Heart right ventricle (tissue), 16 donors: Measurements from ENCODE around the gene CATSPER4. TPM values are rescaled to one million over a fixed set of nuclear protein-coding genes. Genes with fewer than 3 reads are reported as not detected.
A peak's percentile ranks its signal among the peaks of the same experiment; 100 is the strongest.

Experiments
- ATAC-seq, 8 donors: fragments of 200-7000 bp; cut with Tn5 transposase; one replicate each; pipeline ENCODE4 v1.9.1; 2020; ENCODE audit warnings: mild to moderate bottlenecking in 8 of 8, moderate library complexity in 8 of 8, moderate number of reproducible peaks in 1 of 8
- DNase-seq, 2 donors: peaks; one replicate each; pipeline ENCODE4 v3.0.0-alpha.2; 2020
- H3K27ac ChIP-seq, 10 donors: fragments of 200-600 bp; sonication (generic) in 2 of 10; one replicate each; pipeline versions ENCODE4 v1.5.0 to v1.8.0; 2020 to 2022; ENCODE audit warnings: mild to moderate bottlenecking in 3 of 10
- H3K27me3 ChIP-seq, 7 donors: fragments of 200-600 bp; one replicate each; pipeline ENCODE4 v1.8.0; 2021 to 2022; ENCODE audit warnings: mild to moderate bottlenecking in 2 of 7
- H3K36me3 ChIP-seq, 9 donors: fragments of 200-600 bp; sonication (generic) in 1 of 9; one replicate each; pipeline versions ENCODE4 v1.5.0 to v1.8.0; 2020 to 2022; ENCODE audit warnings: mild to moderate bottlenecking in 2 of 9
- H3K4me1 ChIP-seq, 9 donors: fragments of 200-600 bp; sonication (generic) in 1 of 9; one replicate each; pipeline versions ENCODE4 v1.5.0 to v1.8.0; 2020 to 2022; ENCODE audit warnings: mild to moderate bottlenecking in 4 of 9
- H3K4me3 ChIP-seq, 10 donors: fragments of 200-600 bp; sonication (generic) in 2 of 10; one replicate each; pipeline versions ENCODE4 v1.5.0 to v1.8.0; 2020 to 2022; ENCODE audit warnings: mild to moderate bottlenecking in 7 of 10, moderate library complexity in 2 of 10
- H3K9me3 ChIP-seq, 11 donors: fragments of 200-600 bp in 10 of 11; sonication (generic) in 2 of 11; one replicate each; pipeline versions ENCODE4 v1.5.0 to v1.8.0; 2013 to 2022; ENCODE audit warnings: mild to moderate bottlenecking in 2 of 11, control low read depth in 1 of 11, moderate library complexity in 1 of 11
- WGBS, 2 donors: extraction: QIAGEN DNeasy Blood & Tissue Kit; methylation state at CpG; one replicate each; pipeline ENCODE4 v1.1.7; 2013; ENCODE audit warnings: inconsistent platforms in 1 of 2; 5-methylcytosine and 5-hydroxymethylcytosine counted together
- intact Hi-C, 10 donors: fragments of 100-400 bp; cut with DNase I; formaldehyde crosslinking; loops; one replicate each; pipeline versions ENCODE4 v1.11.1 to v1.14.2; 2022
- polyA plus RNA-seq, 2 donors: library from polyadenylated mRNA; stranded (reverse); fragments of 200-250 nt; gene quantifications; one replicate each; pipeline ENCODE4 v1.2.3, GENCODE V29; 2013
- total RNA-seq, 10 donors: library from RNA; stranded (reverse); fragmentation: NEBNext Ultra II Directional in 3 of 10; extraction: Animal tissue kit (Norgen Biotek cat#: 25700) in 3 of 10; gene quantifications; one replicate each; pipeline versions ENCODE4 v1.2.1 to v1.2.4, GENCODE V29; 2021 to 2023
- TF ChIP-seq, protein P1 (sequence below), 9 donors: fragments of 200-600 bp; sonication (generic) in 2 of 9; IDR thresholded peaks; one replicate each; pipeline versions ENCODE4 v1.5.0 to v1.8.0; 2021 to 2022; ENCODE audit warnings: antibody characterized with exemption in 9 of 9, mild to moderate bottlenecking in 5 of 9, moderate library complexity in 1 of 9
- donor health status: Arrhythmogenic right ventricular cardiomyopathy.
- donor health status: ischemic (EF 13 %, LVEDD 7.1; RV severe dilation, severe dysfunction).
- donor health status: healthy with polysubstance abuse.
- donor health status: DM: no; HTN: yes; CAD: no.
- donor health status: DM: no; HTN: no; CAD: no.
- donor health status: ischemic (EF 25% LVEDD 6.9; RV normal size, moderate dysfunction).
- donor health status: ischemic (EF 25% LVEDD 5.7; RV mildly dilated, moderate dysfunction).
- donor health status: healthy.
- donor health status: DM: yes; HTN: yes; CAD: no.
- donor health status: Ischemic cardiomyopathy.
- donor health status: ischemic (EF 35%, LVEDD 5.7; RV mildly dilated, moderate dysfunction).
- donor health status: nonischemic (EF 11% LVEDD 7.7; RV severe dilation, severe dysfunction).
- donor health status: DM: yes; HTN: yes; CAD: no.
- donor health status: PGD.
- donor health status: ischemic (EF 29% LVEDD 5.4; RV normal size, mild dysfunction).
- donor health status: nonischemic (EF 23%, LVEDD 6.1; RV moderate dilation, normal function).

The CATSPER4 gene
- total and polyA plus RNA-seq, 12 donors: not detected

DNA sequence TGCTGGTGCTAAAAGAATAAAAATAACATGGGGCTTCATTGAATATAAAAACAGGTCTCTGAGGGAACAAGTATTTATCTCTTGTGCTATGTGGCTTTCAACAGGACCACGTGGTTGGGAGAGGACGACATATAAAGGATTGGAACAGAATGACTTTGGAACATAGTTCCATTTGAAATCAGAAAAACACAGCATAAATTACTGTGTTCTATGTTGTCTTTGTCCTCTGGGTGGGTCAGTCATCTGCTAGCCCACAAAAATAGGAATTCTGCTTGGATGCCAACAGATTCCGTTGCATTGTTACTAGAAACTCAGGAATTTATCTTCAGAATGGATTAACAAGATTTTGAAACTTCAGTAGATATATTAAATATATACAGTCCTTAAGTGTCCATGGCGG lies 49.5 kb downstream of the CATSPER4 start:
- ATAC-seq (peak in 1 of 8 donors; percentile 46), DNase-seq (no peak)
- Histone ChIP-seq H3K27ac (peak overlapping the region in 1 of 10 donors; percentile 2), H3K4me1 (peaks cover 0 to 46% (median 14%) of the 10 kb centered on the region in 9 donors), H3K27me3 (no peaks in the 10 kb centered on the region), H3K9me3 (no peaks in the 10 kb centered on the region), H3K36me3 (peaks cover 0 to 38% (median 0%) of the 10 kb centered on the region in 9 donors), H3K4me3 (no peak overlapping the region)
- WGBS, 2 donors: 61 to 66% methylated on average over 4 of the region's 4 CpGs
- intact Hi-C loops: loop anchor here in 4 of 10 donors (10.0 kb wide), 3 partner anchors 65 to 135 kb away; partner anchors contain the start of genes CNKSR1 (in 1 of the 4), PDIK1L (in 1 of the 4) and ZNF593OS (in 1 of the 4)
- TF ChIP-seq, protein P1, sequence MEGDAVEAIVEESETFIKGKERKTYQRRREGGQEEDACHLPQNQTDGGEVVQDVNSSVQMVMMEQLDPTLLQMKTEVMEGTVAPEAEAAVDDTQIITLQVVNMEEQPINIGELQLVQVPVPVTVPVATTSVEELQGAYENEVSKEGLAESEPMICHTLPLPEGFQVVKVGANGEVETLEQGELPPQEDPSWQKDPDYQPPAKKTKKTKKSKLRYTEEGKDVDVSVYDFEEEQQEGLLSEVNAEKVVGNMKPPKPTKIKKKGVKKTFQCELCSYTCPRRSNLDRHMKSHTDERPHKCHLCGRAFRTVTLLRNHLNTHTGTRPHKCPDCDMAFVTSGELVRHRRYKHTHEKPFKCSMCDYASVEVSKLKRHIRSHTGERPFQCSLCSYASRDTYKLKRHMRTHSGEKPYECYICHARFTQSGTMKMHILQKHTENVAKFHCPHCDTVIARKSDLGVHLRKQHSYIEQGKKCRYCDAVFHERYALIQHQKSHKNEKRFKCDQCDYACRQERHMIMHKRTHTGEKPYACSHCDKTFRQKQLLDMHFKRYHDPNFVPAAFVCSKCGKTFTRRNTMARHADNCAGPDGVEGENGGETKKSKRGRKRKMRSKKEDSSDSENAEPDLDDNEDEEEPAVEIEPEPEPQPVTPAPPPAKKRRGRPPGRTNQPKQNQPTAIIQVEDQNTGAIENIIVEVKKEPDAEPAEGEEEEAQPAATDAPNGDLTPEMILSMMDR (IDR thresholded peaks at IDR 0.05): no peak

Other genes with a start within 250 kb of the CATSPER4 start
- 10 to 100 TPM in 6 of 10 donors, 1 to 10 TPM in 4; 7.5 to 19.3 (median 12.4) TPM for gene PAFAH2, start 192.5 kb upstream of the CATSPER4 start, total RNA-seq
- 1 to 10 TPM; 3.4 to 7.1 TPM for gene PAFAH2, start 192.5 kb upstream of the CATSPER4 start, polyA plus RNA-seq
- 10 to 100 TPM in 5 of 10 donors, 1 to 10 TPM in 5; 1.1 to 17.0 (median 9.1) TPM for gene EXTL1, start 168.8 kb upstream of the CATSPER4 start, total RNA-seq
- gene EXTL1, start 168.8 kb upstream of the CATSPER4 start, polyA plus RNA-seq: 1 to 10 TPM in 1 of 2 donors, under 1 TPM in 1; 0.91 to 5.3 TPM
- 10 to 100 TPM in 3 of 10 donors, 1 to 10 TPM in 7; 2.6 to 14.4 (median 8.9) TPM for gene SLC30A2, start 144.5 kb upstream of the CATSPER4 start, total RNA-seq
- 1 to 10 TPM in 1 of 2 donors, under 1 TPM in 1; 0.97 to 3.6 TPM for gene SLC30A2, start 144.5 kb upstream of the CATSPER4 start, polyA plus RNA-seq
- 100 to 1,000 TPM; 191 to 415 (median 222) TPM for gene TRIM63, start 123.0 kb upstream of the CATSPER4 start, total RNA-seq
- gene TRIM63, start 123.0 kb upstream of the CATSPER4 start, polyA plus RNA-seq: 100 to 1,000 TPM; 194 to 305 TPM
- gene PDIK1L, start 78.8 kb upstream of the CATSPER4 start, total RNA-seq: 1 to 10 TPM; 3.8 to 8.3 (median 5.7) TPM
- 1 to 10 TPM; 1.6 to 2.3 TPM for gene PDIK1L, start 78.8 kb upstream of the CATSPER4 start, polyA plus RNA-seq
- gene FAM110D, start 31.5 kb upstream of the CATSPER4 start, total RNA-seq: 1 to 10 TPM; 2.1 to 4.7 (median 3.1) TPM
- 1 to 10 TPM; 3.8 to 6.1 TPM for gene FAM110D, start 31.5 kb upstream of the CATSPER4 start, polyA plus RNA-seq
- gene C1orf232, start 21.6 kb upstream of the CATSPER4 start, total RNA-seq: not detected
- gene C1orf232, start 21.6 kb upstream of the CATSPER4 start, polyA plus RNA-seq: not detected
- 10 to 100 TPM; 10.7 to 26.0 (median 18.3) TPM for gene ZNF593, start 20.7 kb upstream of the CATSPER4 start, total RNA-seq
- 100 to 1,000 TPM in 1 of 2 donors, 10 to 100 TPM in 1; 45.6 to 159 TPM for gene ZNF593, start 20.7 kb upstream of the CATSPER4 start, polyA plus RNA-seq
- gene ZNF593OS, start 18.8 kb upstream of the CATSPER4 start, total RNA-seq: not detected
- under 1 TPM in 1 of 2 donors, not detected in 1; 0.46 TPM for gene ZNF593OS, start 18.8 kb upstream of the CATSPER4 start, polyA plus RNA-seq
- gene CNKSR1, start 13.1 kb upstream of the CATSPER4 start, total RNA-seq: 1 to 10 TPM in 9 of 10 donors, under 1 TPM in 1; 0.93 to 6.3 (median 2.1) TPM
- gene CNKSR1, start 13.1 kb upstream of the CATSPER4 start, polyA plus RNA-seq: 1 to 10 TPM in 1 of 2 donors, under 1 TPM in 1; 0.84 to 5.7 TPM
- 10 to 100 TPM; 29.9 to 74.5 (median 53.8) TPM for gene CEP85, start 43.6 kb downstream of the CATSPER4 start, total RNA-seq
- 10 to 100 TPM in 1 of 2 donors, 1 to 10 TPM in 1; 7.0 to 30.9 TPM for gene CEP85, start 43.6 kb downstream of the CATSPER4 start, polyA plus RNA-seq
- gene SH3BGRL3, start 89.5 kb downstream of the CATSPER4 start, total RNA-seq: 100 to 1,000 TPM in 1 of 10 donors, 10 to 100 TPM in 9; 18.4 to 116 (median 25.2) TPM
- gene SH3BGRL3, start 89.5 kb downstream of the CATSPER4 start, polyA plus RNA-seq: 100 to 1,000 TPM in 1 of 2 donors, 10 to 100 TPM in 1; 96.3 to 153 TPM
- 10 to 100 TPM in 2 of 10 donors, 1 to 10 TPM in 8; 5.4 to 14.1 (median 7.1) TPM for gene UBXN11, start 116.0 kb downstream of the CATSPER4 start, total RNA-seq
- 10 to 100 TPM; 12.3 to 20.2 TPM for gene UBXN11, start 116.0 kb downstream of the CATSPER4 start, polyA plus RNA-seq
- 10 to 100 TPM in 2 of 10 donors, 1 to 10 TPM in 8; 1.9 to 62.6 (median 5.1) TPM for gene CD52, start 127.4 kb downstream of the CATSPER4 start, total RNA-seq
- gene CD52, start 127.4 kb downstream of the CATSPER4 start, polyA plus RNA-seq: 10 to 100 TPM in 1 of 2 donors, 1 to 10 TPM in 1; 9.3 to 25.2 TPM
- gene CRYBG2, start 163.5 kb downstream of the CATSPER4 start, total RNA-seq: under 1 TPM in 1 of 10 donors, not detected in 9; 0.64 TPM
- gene CRYBG2, start 163.5 kb downstream of the CATSPER4 start, polyA plus RNA-seq: under 1 TPM in 1 of 2 donors, not detected in 1; 0.03 TPM
- gene ZNF683, start 182.1 kb downstream of the CATSPER4 start, total RNA-seq: 1 to 10 TPM in 1 of 10 donors, under 1 TPM in 1, not detected in 8; 0.15 to 1.3 TPM
- under 1 TPM in 1 of 2 donors, not detected in 1; 0.04 TPM for gene ZNF683, start 182.1 kb downstream of the CATSPER4 start, polyA plus RNA-seq
- gene LIN28A, start 220.2 kb downstream of the CATSPER4 start, total RNA-seq: under 1 TPM in 1 of 10 donors, not detected in 9; 0.15 TPM
- not detected for gene LIN28A, start 220.2 kb downstream of the CATSPER4 start, polyA plus RNA-seq
- gene DHDDS, start 241.7 kb downstream of the CATSPER4 start, total RNA-seq: 10 to 100 TPM; 23.0 to 45.8 (median 32.5) TPM
- 10 to 100 TPM; 22.1 to 29.2 TPM for gene DHDDS, start 241.7 kb downstream of the CATSPER4 start, polyA plus RNA-seq